ENCODE results near the gene SEMA3G. TPM values are rescaled to one million over a fixed set of nuclear protein-coding genes. Genes with fewer than 3 reads are reported as not detected.

Gene SEMA3G
- total RNA-seq, 1 donor from 2014 or later: 27.6 TPM

DNA sequence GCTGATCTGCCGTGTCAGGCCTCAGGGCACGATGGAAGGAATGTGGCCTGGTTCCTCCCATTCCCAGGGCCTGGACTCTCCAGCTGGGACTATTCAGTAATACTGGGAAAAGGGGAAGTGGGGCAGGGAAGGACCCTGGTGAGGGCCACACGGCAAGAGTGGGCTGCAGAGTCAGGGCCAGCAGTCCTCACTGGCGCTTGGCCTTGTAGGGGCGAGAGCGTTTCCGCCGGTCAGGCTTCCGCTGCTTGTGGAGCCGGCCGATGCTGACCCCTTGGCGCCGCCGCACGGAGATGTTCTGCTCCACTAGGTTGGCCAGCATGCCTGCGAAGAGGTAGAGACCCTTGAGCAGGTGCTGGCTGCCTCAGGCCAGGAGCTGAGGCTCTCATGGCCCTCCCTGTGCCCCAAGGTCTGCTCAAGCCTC, 42.8 kb downstream of the SEMA3G start:
- Histone ChIP-seq H3K36me3 (peaks cover 64% of the 10 kb centered on the region), H3K4me3 (no peak overlapping the region), H3K27me3 (no peaks in the 10 kb centered on the region), H3K27ac (no peak overlapping the region), H3K4me1 (no peaks in the 10 kb centered on the region), H3K9me3 (no peaks in the 10 kb centered on the region)
- intact Hi-C loops (cut with DNase I): no loop called here
- TF ChIP-seq, protein P1, sequence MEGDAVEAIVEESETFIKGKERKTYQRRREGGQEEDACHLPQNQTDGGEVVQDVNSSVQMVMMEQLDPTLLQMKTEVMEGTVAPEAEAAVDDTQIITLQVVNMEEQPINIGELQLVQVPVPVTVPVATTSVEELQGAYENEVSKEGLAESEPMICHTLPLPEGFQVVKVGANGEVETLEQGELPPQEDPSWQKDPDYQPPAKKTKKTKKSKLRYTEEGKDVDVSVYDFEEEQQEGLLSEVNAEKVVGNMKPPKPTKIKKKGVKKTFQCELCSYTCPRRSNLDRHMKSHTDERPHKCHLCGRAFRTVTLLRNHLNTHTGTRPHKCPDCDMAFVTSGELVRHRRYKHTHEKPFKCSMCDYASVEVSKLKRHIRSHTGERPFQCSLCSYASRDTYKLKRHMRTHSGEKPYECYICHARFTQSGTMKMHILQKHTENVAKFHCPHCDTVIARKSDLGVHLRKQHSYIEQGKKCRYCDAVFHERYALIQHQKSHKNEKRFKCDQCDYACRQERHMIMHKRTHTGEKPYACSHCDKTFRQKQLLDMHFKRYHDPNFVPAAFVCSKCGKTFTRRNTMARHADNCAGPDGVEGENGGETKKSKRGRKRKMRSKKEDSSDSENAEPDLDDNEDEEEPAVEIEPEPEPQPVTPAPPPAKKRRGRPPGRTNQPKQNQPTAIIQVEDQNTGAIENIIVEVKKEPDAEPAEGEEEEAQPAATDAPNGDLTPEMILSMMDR (IDR thresholded peaks at IDR 0.05): no peak
- DNase-seq (peak; percentile 57), ATAC-seq (no peak)

DNA sequence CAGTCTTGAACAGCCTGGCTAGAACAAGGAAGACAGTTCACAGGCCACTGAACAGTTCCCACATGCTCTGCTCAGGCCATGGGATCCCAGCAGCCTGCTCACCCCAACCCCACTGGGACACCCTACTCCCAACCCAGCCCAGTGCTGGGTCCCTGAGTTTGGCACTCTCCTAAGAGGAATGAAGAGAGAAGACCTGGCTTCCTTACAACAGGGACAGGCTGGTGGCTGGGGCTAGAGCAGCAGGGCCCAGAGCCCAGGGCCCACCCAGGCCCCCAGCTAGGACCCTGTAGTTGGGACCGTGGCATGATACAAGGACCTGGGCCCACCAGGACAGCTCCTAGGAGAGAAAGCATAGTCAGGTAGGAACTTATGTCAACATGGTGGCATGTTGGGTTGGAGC, 43.4 kb downstream of the SEMA3G start:
- DNase-seq (peak; percentile 35), ATAC-seq (no peak)
- Histone ChIP-seq H3K9me3 (no peaks in the 10 kb centered on the region), H3K27ac (no peak overlapping the region), H3K36me3 (peaks cover 59% of the 10 kb centered on the region), H3K4me1 (no peaks in the 10 kb centered on the region), H3K4me3 (no peak overlapping the region), H3K27me3 (no peaks in the 10 kb centered on the region)
- intact Hi-C loops (cut with DNase I): no loop called here
- TF ChIP-seq, protein P1 (IDR thresholded peaks at IDR 0.05): no peak

DNA sequence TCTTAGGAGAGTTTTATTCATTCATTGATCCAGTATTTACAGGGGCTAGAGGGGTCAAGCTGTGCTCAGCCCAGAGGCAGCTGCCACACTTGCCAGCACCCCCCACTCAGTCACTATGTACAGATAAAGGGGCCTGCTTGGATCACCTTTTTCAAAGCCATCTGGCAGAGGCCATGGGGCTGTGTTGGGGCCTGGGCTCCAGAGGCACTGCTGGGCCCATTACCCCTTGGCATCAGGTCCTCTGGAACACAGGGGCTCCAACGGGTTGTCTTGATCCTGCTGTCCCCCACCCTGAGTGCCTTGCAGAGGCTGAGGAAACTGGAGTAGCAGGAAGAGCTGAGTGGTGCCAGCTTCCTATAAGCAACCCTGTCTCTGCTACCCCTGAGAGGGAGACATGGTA, 43.9 kb downstream of the SEMA3G start:
- Histone ChIP-seq H3K27ac (no peak overlapping the region), H3K4me3 (no peak overlapping the region), H3K9me3 (no peaks in the 10 kb centered on the region), H3K4me1 (no peaks in the 10 kb centered on the region), H3K27me3 (no peaks in the 10 kb centered on the region), H3K36me3 (peaks cover 53% of the 10 kb centered on the region)
- TF ChIP-seq, protein P1 (IDR thresholded peaks at IDR 0.05): no peak
- DNase-seq: peak; percentile 31
- intact Hi-C loops (cut with DNase I): no loop called here
- no peak for ATAC-seq

DNA sequence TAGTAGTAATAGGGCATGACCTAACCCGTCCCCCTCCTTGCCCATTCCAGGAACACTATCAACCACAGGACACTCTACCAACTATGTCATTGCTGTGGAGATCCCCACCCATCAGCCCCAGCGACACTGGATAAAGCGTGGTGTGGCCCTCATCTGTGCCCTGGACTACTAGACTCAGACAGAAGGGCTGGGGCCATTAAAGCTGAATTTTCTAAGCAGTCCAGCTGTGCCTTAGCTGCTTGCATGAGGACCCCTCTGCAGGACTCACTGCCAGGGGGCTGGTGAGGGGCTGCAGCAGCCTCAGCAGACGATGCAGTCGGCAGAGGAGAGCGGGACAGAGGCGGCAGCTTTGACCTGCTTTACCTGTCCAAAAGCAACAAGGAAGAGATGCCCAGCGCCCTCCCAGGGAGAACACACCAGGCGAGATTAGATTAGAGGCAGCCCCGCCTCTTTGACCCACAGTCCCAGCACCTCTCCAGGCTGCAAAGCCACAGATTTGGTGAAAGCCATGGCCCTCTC, 44.6 kb downstream of the SEMA3G start:
- no peak overlapping the region for H3K27ac ChIP-seq
- no peak overlapping the region for H3K4me3 ChIP-seq
- DNase-seq: peak; percentile 46
- ATAC-seq: no peak
- H3K9me3 ChIP-seq: no peaks in the 10 kb centered on the region
- H3K4me1 ChIP-seq: no peaks in the 10 kb centered on the region
- TF ChIP-seq, protein P1 (IDR thresholded peaks at IDR 0.05): no peak
- no peaks in the 10 kb centered on the region for H3K27me3 ChIP-seq
- intact Hi-C loops (cut with DNase I): no loop called here
- peaks cover 47% of the 10 kb centered on the region for H3K36me3 ChIP-seq

DNA sequence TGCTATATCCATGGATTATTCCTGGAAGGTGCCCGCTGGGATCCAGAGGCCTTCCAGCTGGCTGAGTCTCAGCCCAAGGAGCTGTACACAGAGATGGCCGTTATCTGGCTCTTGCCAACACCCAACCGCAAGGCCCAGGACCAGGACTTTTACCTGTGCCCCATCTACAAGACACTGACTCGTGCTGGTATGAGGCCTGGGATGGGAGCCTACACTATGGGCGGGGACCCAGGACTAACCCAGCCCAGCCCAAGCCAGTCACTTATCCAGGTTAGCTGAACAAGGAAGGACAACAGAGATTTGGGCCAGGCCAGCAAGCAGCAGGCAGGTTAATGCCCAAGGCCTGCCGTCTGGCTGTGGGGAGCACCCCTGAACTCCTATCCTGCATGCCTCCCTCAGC, 45.3 kb downstream of the SEMA3G start:
- ATAC-seq: no peak
- intact Hi-C loops (cut with DNase I): no loop called here
- DNase-seq: peak; percentile 49

More for the DNA sequence above, 45.3 kb downstream of the SEMA3G start:
- Histone ChIP-seq H3K27me3 (no peaks in the 10 kb centered on the region), H3K27ac (no peak overlapping the region), H3K4me1 (no peaks in the 10 kb centered on the region), H3K9me3 (no peaks in the 10 kb centered on the region), H3K36me3 (peaks cover 39% of the 10 kb centered on the region), H3K4me3 (no peak overlapping the region)
- TF ChIP-seq, protein P1 (IDR thresholded peaks at IDR 0.05): no peak

Data from upper lobe of right lung (tissue), 1 donor.